ENCODE measurements around the gene FCN1.

Gene FCN1

GRCh38 chr9:134945509-134946275 lies 28.0 kb upstream of the FCN1 start:
- Histone ChIP-seq H3K36me3 (replicated peaks; ENCODE audit: insufficient read depth, low read length) (no peaks in the 10 kb centered on the region), H3K4me1 (ENCODE audit: low read length) (no peaks in the 10 kb centered on the region), H3K9me2 (replicated peaks; ENCODE audit: insufficient read depth, low read length) (no peaks in the 10 kb centered on the region), H2AFZ (ENCODE audit: low read length) (no peak overlapping the region), H3K27ac (ENCODE audit: low read length) (no peak overlapping the region), H3K9ac (ENCODE audit: low read length) (no peak overlapping the region), H3F3A (ENCODE audit: insufficient read depth, low read length) (no peaks in the 10 kb centered on the region), H4K20me1 (ENCODE audit: insufficient read depth, low read length) (no peaks in the 10 kb centered on the region), H3K4me3 (ENCODE audit: low read length) (no peak overlapping the region), H3K9me3 (replicated peaks; ENCODE audit: insufficient read depth, low read length) (no peaks in the 10 kb centered on the region), H3K79me2 (ENCODE audit: low read length) (no peaks in the 10 kb centered on the region), H3K4me2 (ENCODE audit: low read depth, low read length) (no peak overlapping the region), H3K27me3 (replicated peaks; ENCODE audit: insufficient read depth, low read length) (peaks cover 95% of the 10 kb centered on the region)
- DNase-seq = no peak
- TF ChIP-seq EZH2 (optimal IDR thresholded peaks at IDR 0.05; ENCODE audit: low read depth, low read length) = no peak
- no peak for TF ChIP-seq CTCF (IDR thresholded peaks at IDR 0.05; ENCODE audit: low read length)
- no peak for TF ChIP-seq EZH2phosphoT487 (IDR thresholded peaks at IDR 0.05; ENCODE audit: low read length)

DNA sequence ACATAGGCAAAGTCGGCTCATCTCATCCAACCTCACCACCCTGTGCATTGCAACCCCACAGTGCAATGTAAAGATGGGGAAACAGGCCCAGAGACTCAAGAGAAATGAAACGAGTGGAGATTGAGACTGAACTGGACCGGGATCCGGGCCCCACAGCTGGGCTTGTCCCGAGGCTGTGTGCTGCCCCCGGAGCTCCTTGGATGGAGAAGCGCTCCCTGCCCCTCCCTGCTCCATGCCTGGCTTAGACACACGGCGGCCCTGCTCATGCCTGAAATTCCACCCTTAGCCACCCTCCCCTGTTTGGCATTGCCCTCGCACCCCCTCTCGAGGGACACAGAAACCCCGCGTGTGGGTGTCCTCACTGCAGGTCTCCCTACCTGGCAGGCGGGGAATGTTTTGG lies 27.2 kb upstream of the FCN1 start:
- H3K27me3 ChIP-seq (replicated peaks; ENCODE audit: insufficient read depth, low read length) = peaks cover 96% of the 10 kb centered on the region
- no peaks in the 10 kb centered on the region for H3F3A ChIP-seq (ENCODE audit: insufficient read depth, low read length)
- no peak overlapping the region for H2AFZ ChIP-seq (ENCODE audit: low read length)
- no peak overlapping the region for H3K4me3 ChIP-seq (ENCODE audit: low read length)
- no peaks in the 10 kb centered on the region for H3K9me2 ChIP-seq (replicated peaks; ENCODE audit: insufficient read depth, low read length)
- no peak overlapping the region for H3K9ac ChIP-seq (ENCODE audit: low read length)
- H3K79me2 ChIP-seq (ENCODE audit: low read length) = no peaks in the 10 kb centered on the region
- no peaks in the 10 kb centered on the region for H3K4me1 ChIP-seq (ENCODE audit: low read length)
- TF ChIP-seq CTCF (IDR thresholded peaks at IDR 0.05; ENCODE audit: low read length) = no peak
- TF ChIP-seq EZH2 (optimal IDR thresholded peaks at IDR 0.05; ENCODE audit: low read depth, low read length) = no peak
- TF ChIP-seq EZH2phosphoT487 (IDR thresholded peaks at IDR 0.05; ENCODE audit: low read length) = no peak
- no peak overlapping the region for H3K4me2 ChIP-seq (ENCODE audit: low read depth, low read length)
- no peaks in the 10 kb centered on the region for H3K36me3 ChIP-seq (replicated peaks; ENCODE audit: insufficient read depth, low read length)
- H3K27ac ChIP-seq (ENCODE audit: low read length) = no peak overlapping the region
- H3K9me3 ChIP-seq (replicated peaks; ENCODE audit: insufficient read depth, low read length) = no peaks in the 10 kb centered on the region
- H4K20me1 ChIP-seq (ENCODE audit: insufficient read depth, low read length) = no peaks in the 10 kb centered on the region
- DNase-seq = no peak

- H3K4me2 ChIP-seq (ENCODE audit: low read depth, low read length) = no peak overlapping the region
- no peak for DNase-seq
- H4K20me1 ChIP-seq (ENCODE audit: insufficient read depth, low read length) = no peaks in the 10 kb centered on the region
- H2AFZ ChIP-seq (ENCODE audit: low read length) = no peak overlapping the region
- H3K4me1 ChIP-seq (ENCODE audit: low read length) = no peaks in the 10 kb centered on the region
- H3K27me3 ChIP-seq (replicated peaks; ENCODE audit: insufficient read depth, low read length) = peaks cover 96% of the 10 kb centered on the region
- H3K79me2 ChIP-seq (ENCODE audit: low read length) = no peaks in the 10 kb centered on the region
- no peaks in the 10 kb centered on the region for H3F3A ChIP-seq (ENCODE audit: insufficient read depth, low read length)
- H3K9ac ChIP-seq (ENCODE audit: low read length) = no peak overlapping the region
- no peak overlapping the region for H3K27ac ChIP-seq (ENCODE audit: low read length)
- H3K36me3 ChIP-seq (replicated peaks; ENCODE audit: insufficient read depth, low read length) = no peaks in the 10 kb centered on the region
- no peak overlapping the region for H3K4me3 ChIP-seq (ENCODE audit: low read length)
- TF ChIP-seq EZH2phosphoT487 (IDR thresholded peaks at IDR 0.05; ENCODE audit: low read length) (no peak), EZH2 (optimal IDR thresholded peaks at IDR 0.05; ENCODE audit: low read depth, low read length) (no peak), CTCF (IDR thresholded peaks at IDR 0.05; ENCODE audit: low read length) (no peak)
- no peaks in the 10 kb centered on the region for H3K9me2 ChIP-seq (replicated peaks; ENCODE audit: insufficient read depth, low read length)
- H3K9me3 ChIP-seq (replicated peaks; ENCODE audit: insufficient read depth, low read length) = no peaks in the 10 kb centered on the region
These were observed 26.7 kb upstream of the FCN1 start for GRCh38 chr9:134944351-134944802.
